OCI-LY1 (cell line): ENCODE results near the gene IL12A.

Experiments
- H2AFZ ChIP-seq: fragments of 200-600 bp; sonication (generic), shearing (Covaris generic); 2 replicates; pipeline ENCODE4 v1.6.0; 2014; ENCODE audit warnings: antibody characterized with exemption, mild to moderate bottlenecking, low read length
- H3F3A ChIP-seq: fragments of 200-600 bp; sonication (generic), shearing (Covaris generic); 2 replicates; pipeline ENCODE4 v1.6.0; 2014; ENCODE audit warnings: mild to moderate bottlenecking, antibody characterized with exemption, low read length, moderate library complexity; ENCODE audit not compliant: insufficient read depth
- H3K27ac ChIP-seq: fragments of 200-600 bp; sonication (generic); 2 replicates; pipeline ENCODE4 v1.5.1; 2014; ENCODE audit warnings: low read length, mixed run types, mild to moderate bottlenecking, low read depth; ENCODE audit not compliant: poor library complexity, severe bottlenecking
- H3K27me3 ChIP-seq: fragments of 200-600 bp; sonication (generic); 2 replicates; pipeline ENCODE4 v1.6.0; 2014; ENCODE audit warnings: antibody characterized with exemption, mild to moderate bottlenecking, low read length, moderate library complexity; ENCODE audit not compliant: insufficient read depth
- H3K36me3 ChIP-seq: fragments of 200-600 bp; sonication (generic); 2 replicates; pipeline ENCODE4 v1.6.1; 2014; ENCODE audit warnings: mild to moderate bottlenecking, antibody characterized with exemption, low read length, moderate library complexity, mixed read lengths; ENCODE audit not compliant: insufficient read depth
- H3K4me1 ChIP-seq: fragments of 200-600 bp; sonication (generic); 2 replicates; pipeline ENCODE4 v1.5.1; 2014; ENCODE audit warnings: mild to moderate bottlenecking, low read length, moderate library complexity; ENCODE audit not compliant: insufficient read depth, severe bottlenecking
- H3K4me2 ChIP-seq: fragments of 200-600 bp; sonication (generic), shearing (Covaris generic); 2 replicates; pipeline ENCODE4 v1.6.1; 2014; ENCODE audit warnings: low read length
- H3K4me3 ChIP-seq: fragments of 200-600 bp; sonication (generic); 2 replicates; pipeline ENCODE4 v1.5.1; 2014; ENCODE audit warnings: low read length, low read depth, mild to moderate bottlenecking, mixed read lengths; ENCODE audit not compliant: poor library complexity, severe bottlenecking
- H3K79me2 ChIP-seq: fragments of 200-600 bp; shearing (Covaris generic); 2 replicates; pipeline ENCODE4 v1.6.1; 2016; ENCODE audit warnings: mixed run types, low read length, mixed read lengths; ENCODE audit not compliant: insufficient read depth
- H3K9ac ChIP-seq: fragments of 200-600 bp; sonication (generic), shearing (Covaris generic); 2 replicates; pipeline ENCODE4 v1.6.1; 2014; ENCODE audit warnings: mild to moderate bottlenecking, low read length, mixed read lengths
- H3K9me2 ChIP-seq: fragments of 200-600 bp; sonication (generic), shearing (Covaris generic); 2 replicates; pipeline ENCODE4 v1.6.1; 2014; ENCODE audit warnings: low read depth, mild to moderate bottlenecking, low read length, mixed read lengths
- H3K9me3 ChIP-seq: fragments of 200-600 bp; shearing (Covaris generic); 2 replicates; pipeline ENCODE4 v1.6.1; 2014; ENCODE audit warnings: low read length, mixed read lengths
- H4K20me1 ChIP-seq: fragments of 200-600 bp; sonication (generic), shearing (Covaris generic); 2 replicates; pipeline ENCODE4 v1.6.0; 2016; ENCODE audit warnings: mild to moderate bottlenecking, low read length; ENCODE audit not compliant: insufficient read depth
- EZH2 ChIP-seq: fragments of 200-600 bp; sonication (generic), shearing (Covaris generic); IDR thresholded peaks from 2 replicates; pipeline ENCODE4 v1.8.0; 2017; ENCODE audit warnings: borderline replicate concordance, mixed run types, mild to moderate bottlenecking, antibody characterized with exemption, low read length, moderate library complexity, mixed read lengths
- TF ChIP-seq, protein P1 (sequence below): fragments of 200-600 bp; sonication (generic), shearing (Covaris generic); IDR thresholded peaks from 2 replicates; pipeline ENCODE4 v1.5.1; 2017; ENCODE audit warnings: mild to moderate bottlenecking, antibody characterized with exemption, low read length, moderate library complexity, mixed read lengths

IL12A gene

DNA sequence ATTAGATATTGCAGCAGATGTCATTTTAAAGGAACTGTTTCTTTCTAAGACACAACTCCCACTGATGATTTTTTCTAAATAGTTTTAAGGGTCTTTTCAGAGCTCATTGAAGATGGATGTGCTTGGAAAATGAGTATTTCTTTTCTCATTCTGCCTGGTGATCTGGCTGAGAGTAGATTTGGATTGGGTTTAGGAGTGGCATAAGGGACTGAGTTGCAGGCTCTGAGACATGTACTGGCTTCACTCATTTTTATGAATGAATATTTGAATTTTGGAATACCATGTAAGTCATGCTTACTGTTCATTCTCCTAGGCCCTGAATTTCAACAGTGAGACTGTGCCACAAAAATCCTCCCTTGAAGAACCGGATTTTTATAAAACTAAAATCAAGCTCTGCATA lies 6.5 kb downstream of the IL12A start:
- TF ChIP-seq, protein P1, sequence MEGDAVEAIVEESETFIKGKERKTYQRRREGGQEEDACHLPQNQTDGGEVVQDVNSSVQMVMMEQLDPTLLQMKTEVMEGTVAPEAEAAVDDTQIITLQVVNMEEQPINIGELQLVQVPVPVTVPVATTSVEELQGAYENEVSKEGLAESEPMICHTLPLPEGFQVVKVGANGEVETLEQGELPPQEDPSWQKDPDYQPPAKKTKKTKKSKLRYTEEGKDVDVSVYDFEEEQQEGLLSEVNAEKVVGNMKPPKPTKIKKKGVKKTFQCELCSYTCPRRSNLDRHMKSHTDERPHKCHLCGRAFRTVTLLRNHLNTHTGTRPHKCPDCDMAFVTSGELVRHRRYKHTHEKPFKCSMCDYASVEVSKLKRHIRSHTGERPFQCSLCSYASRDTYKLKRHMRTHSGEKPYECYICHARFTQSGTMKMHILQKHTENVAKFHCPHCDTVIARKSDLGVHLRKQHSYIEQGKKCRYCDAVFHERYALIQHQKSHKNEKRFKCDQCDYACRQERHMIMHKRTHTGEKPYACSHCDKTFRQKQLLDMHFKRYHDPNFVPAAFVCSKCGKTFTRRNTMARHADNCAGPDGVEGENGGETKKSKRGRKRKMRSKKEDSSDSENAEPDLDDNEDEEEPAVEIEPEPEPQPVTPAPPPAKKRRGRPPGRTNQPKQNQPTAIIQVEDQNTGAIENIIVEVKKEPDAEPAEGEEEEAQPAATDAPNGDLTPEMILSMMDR: no peak
- TF ChIP-seq EZH2: no peak
- no peak overlapping the region for H3K4me2 ChIP-seq
- H3F3A ChIP-seq: no peaks in the 10 kb centered on the region
- no peaks in the 10 kb centered on the region for H3K4me1 ChIP-seq
- 0 out of 2 replicates have a peak, but pooled peaks cover 9% of the 10 kb centered on the region for H3K27me3 ChIP-seq
- no peak overlapping the region for H3K4me3 ChIP-seq
- no peak overlapping the region for H2AFZ ChIP-seq
- H3K9ac ChIP-seq: no peak overlapping the region
- no peaks in the 10 kb centered on the region for H3K9me3 ChIP-seq
- H3K79me2 ChIP-seq: no peaks in the 10 kb centered on the region
- H3K27ac ChIP-seq: no peak overlapping the region
- H3K36me3 ChIP-seq: no peaks in the 10 kb centered on the region
- H3K9me2 ChIP-seq: no peaks in the 10 kb centered on the region
- no peaks in the 10 kb centered on the region for H4K20me1 ChIP-seq

DNA sequence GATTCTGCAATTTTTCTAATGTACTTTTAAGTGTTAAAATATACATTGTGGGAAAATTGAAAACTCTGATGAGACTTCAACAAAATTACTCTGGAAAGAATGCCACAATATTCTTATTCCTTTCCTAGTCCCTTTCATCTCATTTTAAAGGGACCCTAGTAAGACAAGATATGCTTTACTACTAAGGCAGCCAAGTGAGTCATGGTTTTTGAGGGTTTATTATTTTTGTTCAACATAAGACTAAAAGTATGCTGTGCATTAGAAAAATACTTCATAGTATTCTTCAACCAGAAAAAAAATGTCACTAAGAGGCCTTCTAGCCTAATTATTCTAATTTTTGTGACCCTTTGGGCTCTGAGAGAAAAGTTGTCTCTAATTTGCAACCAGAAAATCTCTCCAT lies 7.4 kb downstream of the IL12A start:
- H3K27me3 ChIP-seq: 0 out of 2 replicates have a peak, but pooled peaks cover 9% of the 10 kb centered on the region
- no peaks in the 10 kb centered on the region for H3F3A ChIP-seq
- no peaks in the 10 kb centered on the region for H3K9me2 ChIP-seq
- no peak overlapping the region for H3K4me3 ChIP-seq
- no peak overlapping the region for H3K27ac ChIP-seq
- no peak overlapping the region for H2AFZ ChIP-seq
- H3K79me2 ChIP-seq: no peaks in the 10 kb centered on the region
- no peaks in the 10 kb centered on the region for H4K20me1 ChIP-seq
- no peaks in the 10 kb centered on the region for H3K9me3 ChIP-seq
- no peaks in the 10 kb centered on the region for H3K4me1 ChIP-seq
- no peak overlapping the region for H3K9ac ChIP-seq
- H3K36me3 ChIP-seq: no peaks in the 10 kb centered on the region
- TF ChIP-seq, protein P1: no peak
- no peak for TF ChIP-seq EZH2
- H3K4me2 ChIP-seq: no peak overlapping the region

DNA sequence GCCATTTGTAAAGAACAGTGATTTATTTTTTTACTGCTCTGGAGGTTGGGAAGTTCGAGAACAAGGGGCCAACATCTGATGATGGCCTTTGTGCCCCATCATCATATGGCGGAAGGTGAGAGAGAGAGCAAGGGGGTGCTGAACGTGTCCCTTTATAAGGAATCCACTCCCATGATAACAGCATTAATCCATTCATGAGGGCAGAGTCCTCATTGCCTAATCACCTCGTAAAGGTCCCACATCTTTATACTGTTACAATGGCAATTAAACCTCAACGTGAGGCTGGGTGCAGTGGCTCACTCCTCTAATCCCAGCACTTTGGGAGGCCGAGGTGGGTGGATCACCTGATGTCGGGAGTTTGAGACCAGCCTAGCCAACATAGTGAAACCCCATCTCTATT lies 8.3 kb downstream of the IL12A start:
- Histone ChIP-seq H3K4me3 (no peak overlapping the region), H3K4me2 (no peak overlapping the region)
- TF ChIP-seq, protein P1: no peak
- TF ChIP-seq EZH2: no peak

More for the DNA sequence above, 8.3 kb downstream of the IL12A start:
- Histone ChIP-seq H2AFZ (no peak overlapping the region), H3K9me2 (no peaks in the 10 kb centered on the region), H3K9ac (no peak overlapping the region), H3K4me1 (no peaks in the 10 kb centered on the region), H3K36me3 (no peaks in the 10 kb centered on the region), H3F3A (no peaks in the 10 kb centered on the region), H3K27ac (no peak overlapping the region), H4K20me1 (no peaks in the 10 kb centered on the region), H3K79me2 (no peaks in the 10 kb centered on the region), H3K9me3 (no peaks in the 10 kb centered on the region), H3K27me3 (0 out of 2 replicates have a peak, but pooled peaks cover 6% of the 10 kb centered on the region)
